Activated B cell treated with CpG ODN at 0.5 μM for 24 hours (primary cell): ENCODE measurements around the gene ROPN1L. TPM values are rescaled to one million over a fixed set of nuclear protein-coding genes. Genes with fewer than 3 reads are reported as not detected.

Source experiments
- ATAC-seq: fragments of 200-7000 bp; cut with Tn5 transposase; one replicate; pipeline ENCODE4 v1.10.0; 2021; ENCODE audit warnings: low read depth, mild to moderate bottlenecking, moderate library complexity
- CTCF ChIA-PET: fragments of 350-600 bp; sonication (Branson Sonifier 250); formaldehyde crosslinking; loops from one replicate; lab custom pipeline; 2021; ENCODE audit warnings: antibody characterized with exemption; lab: Charles Lee
- POLR2A ChIA-PET: fragments of 350-600 bp; sonication (Branson Sonifier 250); formaldehyde crosslinking; loops from one replicate; lab custom pipeline; 2021; ENCODE audit warnings: antibody characterized with exemption; lab: Charles Lee
- DNase-seq: peaks from one replicate; pipeline ENCODE4 v3.0.0; 2022
- H3K27ac Mint-ChIP-seq: one replicate; pipeline ENCODE4 v1.8.0; 2020; ENCODE audit warnings: mixed read lengths
- H3K27me3 Mint-ChIP-seq: one replicate; pipeline ENCODE4 v1.8.0; 2021; ENCODE audit warnings: mixed read lengths
- H3K36me3 Mint-ChIP-seq: one replicate; pipeline ENCODE4 v1.8.0; 2021; ENCODE audit warnings: low read depth, mixed read lengths
- H3K4me1 Mint-ChIP-seq: one replicate; pipeline ENCODE4 v1.8.0; 2021; ENCODE audit warnings: mixed read lengths
- H3K4me3 Mint-ChIP-seq: one replicate; pipeline ENCODE4 v1.8.0; 2020; ENCODE audit warnings: mild to moderate bottlenecking, mixed read lengths
- H3K9me3 Mint-ChIP-seq: one replicate; pipeline ENCODE4 v1.8.0; 2020; ENCODE audit warnings: mixed read lengths
- CTCF ChIP-seq: fragments of 200-600 bp; IDR thresholded peaks from one replicate; pipeline ENCODE4 v1.8.0; 2022; ENCODE audit warnings: antibody characterized with exemption, mild to moderate bottlenecking
- intact Hi-C: fragments of 100-400 bp; cut with micrococcal nuclease; formaldehyde crosslinking; loops from one replicate; pipeline ENCODE4 v1.15.1; 2024
- total RNA-seq: library from RNA; stranded (reverse); gene quantifications from 2 replicates; pipeline ENCODE4 v1.2.3, GENCODE V29; 2022

Gene ROPN1L
- total RNA-seq, 1 donor from 2014 or later, result 0.49 TPM

GRCh38 chr5:10476878-10477277 is 35.2 kb downstream of the ROPN1L start:
- DNase-seq, result no peak
- H3K27ac Mint-ChIP-seq, result no peak overlapping the region
- no peaks in the 10 kb centered on the region for H3K27me3 Mint-ChIP-seq
- peaks cover 12% of the 10 kb centered on the region for H3K4me1 Mint-ChIP-seq
- intact Hi-C loops, result no loop called here
- POLR2A ChIA-PET, result no interaction called here
- CTCF ChIA-PET, result no interaction called here
- ATAC-seq, result no peak
- peaks cover 4% of the 10 kb centered on the region for H3K9me3 Mint-ChIP-seq
- H3K4me3 Mint-ChIP-seq, result no peak overlapping the region
- TF ChIP-seq CTCF, result no peak
- no peaks in the 10 kb centered on the region for H3K36me3 Mint-ChIP-seq

DNA sequence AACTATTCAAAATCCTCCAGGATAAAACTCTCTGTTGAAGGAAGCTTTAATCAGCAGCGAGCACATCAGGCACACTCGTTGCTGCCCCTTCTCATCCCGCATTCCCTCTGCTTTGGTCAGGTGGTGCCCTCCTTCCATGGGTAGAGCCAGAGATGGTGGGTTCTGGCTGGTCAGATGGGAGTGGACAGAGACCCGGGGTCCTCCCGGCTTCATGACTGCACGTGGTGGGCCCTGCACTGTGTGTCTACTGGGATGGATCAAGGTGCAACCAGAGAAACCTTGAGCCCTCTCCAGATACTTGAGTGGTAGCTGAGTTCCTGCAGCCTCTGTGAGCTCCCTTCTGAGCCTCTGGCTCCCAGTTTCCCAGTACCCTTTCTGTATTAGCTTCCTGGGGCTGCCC is 36.3 kb downstream of the ROPN1L start:
- DNase-seq (no peak), ATAC-seq (no peak)
- CTCF ChIA-PET, result interaction anchor here (0.6 to 1.8 kb wide), 2 partner anchors 12 to 84 kb away, joined by 3 to 4 read pairs; no protein-coding TSS in a partner anchor
- peaks cover 4% of the 10 kb centered on the region for H3K9me3 Mint-ChIP-seq
- TF ChIP-seq CTCF, result no peak
- intact Hi-C loops, result no loop called here
- POLR2A ChIA-PET, result no interaction called here
- no peaks in the 10 kb centered on the region for H3K36me3 Mint-ChIP-seq
- H3K27ac Mint-ChIP-seq, result no peak overlapping the region
- peaks cover 17% of the 10 kb centered on the region for H3K4me1 Mint-ChIP-seq
- no peak overlapping the region for H3K4me3 Mint-ChIP-seq
- no peaks in the 10 kb centered on the region for H3K27me3 Mint-ChIP-seq

DNA sequence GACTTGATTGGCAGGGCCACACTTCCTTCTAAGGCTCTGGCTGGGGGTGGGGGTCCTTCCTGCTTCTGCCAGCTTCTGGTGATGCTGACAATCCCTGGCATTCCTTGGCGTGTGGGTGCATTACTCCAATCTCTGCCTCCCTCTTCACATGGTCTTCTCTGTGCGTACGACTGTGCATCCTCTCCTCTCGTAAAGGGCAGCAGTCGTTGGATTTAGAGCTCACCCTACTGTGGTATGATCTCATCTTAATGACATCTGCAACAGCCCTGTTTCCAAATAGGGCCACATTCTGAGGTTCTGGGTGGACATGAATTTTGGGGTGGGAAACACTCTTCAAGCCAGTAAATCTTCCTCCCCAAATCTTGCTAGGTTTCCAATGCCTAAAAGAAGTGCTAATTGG is 36.8 kb downstream of the ROPN1L start:
- POLR2A ChIA-PET, result no interaction called here
- Mint-ChIP-seq H3K9me3 (peaks cover 4% of the 10 kb centered on the region), H3K4me1 (peaks cover 17% of the 10 kb centered on the region)

DNA sequence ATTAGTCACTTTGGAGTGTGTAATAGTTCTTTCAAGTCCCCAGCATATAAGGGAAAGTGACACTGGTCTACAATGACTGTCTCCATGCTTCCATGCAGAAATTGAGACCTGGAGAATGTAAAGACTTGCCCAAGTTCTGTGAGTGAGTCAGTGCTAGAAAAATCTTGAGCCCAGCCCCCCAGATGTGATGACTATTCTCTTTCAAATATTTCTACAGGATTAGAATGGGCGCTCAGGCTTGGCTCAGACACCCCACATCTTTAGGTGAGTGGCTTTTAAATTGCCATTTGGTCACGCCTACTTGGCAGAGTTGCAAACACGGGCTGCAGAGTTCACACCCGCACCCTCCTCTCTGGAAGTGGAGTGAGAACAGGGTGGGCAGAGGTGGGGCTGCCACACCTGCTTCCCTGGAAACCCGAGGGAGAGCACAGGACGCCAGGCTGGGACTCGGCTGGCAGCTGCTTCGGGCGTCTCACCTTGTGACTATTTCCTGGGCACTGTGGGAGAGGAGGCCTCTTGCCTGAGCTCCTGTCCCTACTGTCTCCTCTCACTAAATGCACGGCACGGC is 37.6 kb downstream of the ROPN1L start:
- Mint-ChIP-seq H3K4me3 (no peak overlapping the region), H3K27me3 (peaks cover 1% of the 10 kb centered on the region), H3K4me1 (peaks cover 17% of the 10 kb centered on the region), H3K36me3 (no peaks in the 10 kb centered on the region), H3K27ac (no peak overlapping the region), H3K9me3 (peaks cover 4% of the 10 kb centered on the region)
- intact Hi-C loops, result no loop called here
- ChIA-PET POLR2A (no interaction called here), CTCF (interaction anchor here (1.8 kb wide), 1 partner anchor 11 kb away, joined by 4 read pairs; no protein-coding TSS in a partner anchor)
- ATAC-seq (no peak), DNase-seq (no peak)
- TF ChIP-seq CTCF, result no peak

More for the DNA sequence above, 36.8 kb downstream of the ROPN1L start:
- Mint-ChIP-seq H3K4me3 (no peak overlapping the region), H3K27ac (no peak overlapping the region), H3K36me3 (no peaks in the 10 kb centered on the region), H3K27me3 (no peaks in the 10 kb centered on the region)
- CTCF ChIA-PET, result interaction anchor here (0.6 to 1.8 kb wide), 2 partner anchors 12 to 83 kb away, joined by 3 to 4 read pairs; no protein-coding TSS in a partner anchor
- ATAC-seq, result no peak
- intact Hi-C loops, result no loop called here
- no peak for TF ChIP-seq CTCF
- no peak for DNase-seq

- Mint-ChIP-seq H3K9me3 (peaks cover 2% of the 10 kb centered on the region), H3K27me3 (peaks cover 1% of the 10 kb centered on the region), H3K4me1 (peaks cover 23% of the 10 kb centered on the region), H3K27ac (no peak overlapping the region), H3K36me3 (no peaks in the 10 kb centered on the region), H3K4me3 (no peak overlapping the region)
- ChIA-PET POLR2A (interaction anchor here (1.7 to 2.1 kb wide), 2 partner anchors 9 to 84 kb away, joined by 5 to 12 read pairs; partner anchors contain the start of gene ANKRD33B), CTCF (interaction anchor here (1.3 kb wide), 1 partner anchor 147 kb away, joined by 3 read pairs; no protein-coding TSS in a partner anchor)
- intact Hi-C loops, result loop anchor here (5.0 kb wide), 1 partner anchor 37 kb away; no protein-coding TSS in a partner anchor
- no peak for TF ChIP-seq CTCF
- ATAC-seq (no peak), DNase-seq (no peak)
These were observed 38.7 kb downstream of the ROPN1L start for GRCh38 chr5:10480237-10480985.
